ENCODE data around the gene PRF1. TPM values are rescaled to one million over a fixed set of nuclear protein-coding genes. Genes with fewer than 3 reads are reported as not detected.
A peak's percentile ranks its signal among the peaks of the same experiment; 100 is the strongest.

PRF1 gene
- total RNA-seq, 1 donor from 2014 or later = not detected

DNA sequence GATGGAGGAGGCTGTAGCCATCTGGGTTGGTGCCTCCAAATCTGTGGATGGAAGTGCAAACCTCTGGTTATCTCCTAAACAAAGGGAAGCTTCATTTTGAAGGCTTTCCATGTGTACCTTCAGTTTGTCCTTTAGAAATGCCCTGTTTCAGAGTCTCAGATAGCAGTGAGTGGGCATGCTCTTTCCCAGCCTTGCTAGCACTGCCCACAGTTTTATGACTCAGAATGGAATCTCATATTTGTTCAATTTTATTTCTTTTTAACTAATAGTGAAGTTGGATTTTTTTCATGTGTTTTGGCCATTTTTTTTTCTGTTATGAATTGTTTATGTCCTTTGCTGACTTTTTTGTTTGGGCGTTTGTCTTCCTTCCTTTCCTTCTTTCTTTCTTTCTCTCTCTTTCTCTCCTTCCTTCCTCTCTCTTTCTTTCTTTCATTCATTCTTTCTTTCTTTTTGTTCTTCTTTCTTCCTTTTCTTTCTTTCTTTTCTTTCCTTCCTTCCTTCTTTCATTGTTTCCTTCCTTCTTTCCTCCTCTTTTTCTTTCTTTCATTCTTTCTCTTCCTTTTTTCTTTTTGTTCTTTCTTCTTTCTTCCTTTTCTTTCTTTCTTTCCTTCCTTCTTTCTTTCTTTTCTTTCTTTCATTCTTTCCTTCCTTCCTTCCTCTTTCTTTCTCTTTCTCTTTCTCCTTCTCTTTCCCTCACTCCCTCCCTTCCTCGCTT lies 25.6 kb downstream of the PRF1 start:
- H3K36me3 Mint-ChIP-seq = no peaks in the 10 kb centered on the region
- peaks cover 6% of the 10 kb centered on the region for H3K4me1 Mint-ChIP-seq (ENCODE audit: unreplicated experiment)
- no peaks in the 10 kb centered on the region for H3K27me3 Mint-ChIP-seq
- TF ChIP-seq, protein P1, sequence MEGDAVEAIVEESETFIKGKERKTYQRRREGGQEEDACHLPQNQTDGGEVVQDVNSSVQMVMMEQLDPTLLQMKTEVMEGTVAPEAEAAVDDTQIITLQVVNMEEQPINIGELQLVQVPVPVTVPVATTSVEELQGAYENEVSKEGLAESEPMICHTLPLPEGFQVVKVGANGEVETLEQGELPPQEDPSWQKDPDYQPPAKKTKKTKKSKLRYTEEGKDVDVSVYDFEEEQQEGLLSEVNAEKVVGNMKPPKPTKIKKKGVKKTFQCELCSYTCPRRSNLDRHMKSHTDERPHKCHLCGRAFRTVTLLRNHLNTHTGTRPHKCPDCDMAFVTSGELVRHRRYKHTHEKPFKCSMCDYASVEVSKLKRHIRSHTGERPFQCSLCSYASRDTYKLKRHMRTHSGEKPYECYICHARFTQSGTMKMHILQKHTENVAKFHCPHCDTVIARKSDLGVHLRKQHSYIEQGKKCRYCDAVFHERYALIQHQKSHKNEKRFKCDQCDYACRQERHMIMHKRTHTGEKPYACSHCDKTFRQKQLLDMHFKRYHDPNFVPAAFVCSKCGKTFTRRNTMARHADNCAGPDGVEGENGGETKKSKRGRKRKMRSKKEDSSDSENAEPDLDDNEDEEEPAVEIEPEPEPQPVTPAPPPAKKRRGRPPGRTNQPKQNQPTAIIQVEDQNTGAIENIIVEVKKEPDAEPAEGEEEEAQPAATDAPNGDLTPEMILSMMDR (conservative IDR thresholded peaks at IDR 0.05) = no peak
- H3K9me3 Mint-ChIP-seq = no peaks in the 10 kb centered on the region
- H3K27ac Mint-ChIP-seq = no peak overlapping the region
- no peak overlapping the region for H3K4me3 Mint-ChIP-seq
- no peak for DNase-seq (ENCODE audit: extremely low spot score, unreplicated experiment)

DNA sequence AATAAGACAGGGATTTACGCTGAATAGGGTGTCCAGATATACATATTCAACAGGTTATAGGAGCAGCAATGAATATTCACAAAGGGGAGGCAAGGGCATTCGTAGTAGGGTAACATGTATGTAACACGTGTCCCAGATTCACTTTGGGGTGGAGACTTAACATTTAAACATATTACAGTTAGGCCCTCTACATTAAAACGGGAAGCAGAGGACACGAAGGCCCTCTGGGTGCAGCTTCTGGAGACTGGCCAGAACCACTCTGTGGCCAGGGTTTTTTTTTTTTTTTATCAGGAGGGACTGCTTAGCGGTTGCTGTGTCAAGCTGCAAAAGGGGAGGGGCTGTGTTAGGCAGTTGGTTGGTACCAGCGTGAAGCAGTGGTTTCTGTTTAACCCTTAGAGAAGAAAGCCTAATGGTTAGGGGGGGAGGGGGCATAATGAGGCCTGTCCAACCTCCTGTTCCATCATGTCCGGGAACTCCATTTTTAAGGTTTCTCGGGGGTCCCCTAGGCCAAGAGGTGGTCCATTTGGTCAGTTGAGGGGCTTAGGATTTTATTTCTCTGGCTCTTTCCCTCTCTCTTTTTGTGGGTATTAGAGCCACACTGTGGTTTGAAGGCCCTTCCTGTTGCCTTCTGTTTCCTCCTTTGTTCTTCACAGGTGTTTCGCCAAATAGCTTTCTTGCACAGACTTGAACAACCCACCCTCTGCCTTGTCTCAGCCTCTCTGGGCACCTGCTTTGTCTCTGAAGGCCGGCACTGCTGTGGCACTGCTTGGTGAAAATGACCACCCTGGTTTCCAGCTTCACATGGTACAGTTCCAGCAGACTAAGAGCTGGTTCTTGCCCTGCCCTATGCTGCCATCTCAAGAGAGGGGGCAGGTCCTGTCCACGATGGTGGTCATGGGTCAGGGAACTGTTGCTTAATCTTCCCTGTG lies 26.4 kb downstream of the PRF1 start:
- TF ChIP-seq, protein P1 (conservative IDR thresholded peaks at IDR 0.05) = no peak
- no peaks in the 10 kb centered on the region for H3K9me3 Mint-ChIP-seq
- H3K4me1 Mint-ChIP-seq (ENCODE audit: unreplicated experiment) = peaks cover 6% of the 10 kb centered on the region
- no peaks in the 10 kb centered on the region for H3K36me3 Mint-ChIP-seq
- H3K27ac Mint-ChIP-seq = peak overlapping the region; percentile 10
- no peak overlapping the region for H3K4me3 Mint-ChIP-seq
- DNase-seq (ENCODE audit: extremely low spot score, unreplicated experiment) = no peak
- H3K27me3 Mint-ChIP-seq = no peaks in the 10 kb centered on the region

DNA sequence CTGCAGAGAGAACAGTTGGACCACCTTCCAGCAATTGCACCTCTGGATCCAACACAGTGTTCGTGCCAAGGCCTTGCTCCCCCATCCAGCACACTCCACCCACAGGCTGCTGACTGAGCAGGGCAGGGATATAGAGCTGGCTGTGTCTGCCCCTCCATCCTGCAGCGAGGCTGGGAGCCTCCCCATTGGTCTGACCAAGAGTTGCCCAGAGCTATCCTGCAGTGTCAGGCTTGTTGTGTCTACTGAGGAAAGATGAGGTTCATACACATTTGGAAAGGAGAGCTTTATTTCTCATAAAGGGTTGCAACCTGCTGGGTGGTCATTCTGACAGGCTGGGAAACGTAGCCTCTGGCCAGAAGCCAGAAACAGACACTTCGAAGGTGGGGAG lies 27.1 kb downstream of the PRF1 start:
- Mint-ChIP-seq H3K4me3 (no peak overlapping the region), H3K27ac (peak overlapping the region; percentile 10), H3K9me3 (no peaks in the 10 kb centered on the region), H3K36me3 (no peaks in the 10 kb centered on the region), H3K27me3 (no peaks in the 10 kb centered on the region), H3K4me1 (ENCODE audit: unreplicated experiment) (peaks cover 6% of the 10 kb centered on the region)
- TF ChIP-seq, protein P1 (conservative IDR thresholded peaks at IDR 0.05) = no peak
- no peak for DNase-seq (ENCODE audit: extremely low spot score, unreplicated experiment)

DNA sequence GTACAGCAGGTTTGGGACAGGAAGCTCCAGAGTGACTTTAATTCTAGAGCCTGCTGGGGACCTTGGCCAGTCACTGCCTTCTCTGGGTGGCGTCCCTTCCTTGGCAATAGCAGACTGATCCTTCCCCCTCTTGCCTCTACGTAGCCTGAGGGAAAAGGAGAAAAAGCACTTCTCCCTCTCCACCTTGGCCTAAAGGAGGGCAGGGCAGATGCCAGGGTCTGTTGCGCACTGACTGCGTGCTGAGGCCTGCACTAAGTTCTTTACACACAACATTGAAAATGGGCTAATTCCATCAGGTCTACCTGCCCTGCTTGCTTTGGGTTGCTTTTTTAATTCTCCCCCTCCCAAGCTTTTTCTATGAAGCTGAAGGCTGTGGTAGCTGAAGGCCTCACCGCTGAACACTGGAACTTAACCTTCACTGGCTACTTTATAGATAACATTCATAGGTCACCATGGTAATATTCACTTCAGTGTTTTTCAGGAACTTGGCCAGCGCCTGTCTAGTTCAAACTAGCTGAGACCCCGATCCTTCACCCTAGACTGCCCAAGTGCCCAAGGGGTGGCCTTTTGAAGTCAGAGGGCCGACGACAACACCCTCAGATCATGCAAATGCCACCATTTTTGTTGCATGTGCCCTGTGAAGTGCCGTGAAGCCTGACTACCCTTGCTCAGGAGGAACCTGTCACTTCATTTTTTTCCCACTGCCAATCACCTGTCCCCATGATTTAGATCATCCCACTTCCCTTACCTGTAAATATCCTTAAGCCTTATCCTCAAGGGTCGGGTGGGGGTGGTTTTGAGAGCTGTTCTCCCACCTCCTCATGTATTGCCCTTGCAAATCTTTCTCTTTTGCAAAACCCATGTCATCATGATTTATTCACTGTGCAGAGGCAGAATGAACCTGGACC lies 28.7 kb downstream of the PRF1 start:
- peaks cover 6% of the 10 kb centered on the region for H3K4me1 Mint-ChIP-seq (ENCODE audit: unreplicated experiment)
- TF ChIP-seq, protein P1 (conservative IDR thresholded peaks at IDR 0.05) = no peak
- no peak for DNase-seq (ENCODE audit: extremely low spot score, unreplicated experiment)

More for the DNA sequence above, 28.7 kb downstream of the PRF1 start:
- H3K4me3 Mint-ChIP-seq = no peak overlapping the region
- H3K36me3 Mint-ChIP-seq = peaks cover 4% of the 10 kb centered on the region
- H3K27ac Mint-ChIP-seq = no peak overlapping the region
- no peaks in the 10 kb centered on the region for H3K27me3 Mint-ChIP-seq
- no peaks in the 10 kb centered on the region for H3K9me3 Mint-ChIP-seq
